ENCODE measurements around the gene ZSCAN12. TPM values are rescaled to one million over a fixed set of nuclear protein-coding genes. Genes with fewer than 3 reads are reported as not detected.

The ZSCAN12 gene
- total and polyA plus RNA-seq, 10 of the 15 experiments (the other 5 are each of a cell fraction or from before 2014, with no cell fraction given) = 1.2 to 12.2 (median 7.4) TPM

- TF ChIP-seq ZSCAN29 (IDR thresholded peaks at IDR 0.05) (no peak), EGR1 (IDR thresholded peaks at IDR 0.05; ENCODE audit: borderline replicate concordance in 1 of 2, low read depth in 2 of 2, low read length in 2 of 2) (peak in 1 of 2 experiments; percentile 28; a peak in 1 of 3 replicates), ELK1 (IDR thresholded peaks at IDR 0.05; ENCODE audit: low read depth, low read length) (peak; percentile 79), POLR2AphosphoS2 (IDR thresholded peaks at IDR 0.05; ENCODE audit: low read depth, low read length) (peak; percentile 78; the same call in 1 of the 2 replicates), TBL1XR1 (IDR thresholded peaks at IDR 0.05; ENCODE audit: low read depth, low read length) (0 out of 2 replicates have a peak, but pooled peaks have one; percentile 15), EP300 (IDR thresholded peaks at IDR 0.05; ENCODE audit: borderline replicate concordance in 1 of 2, control insufficient read depth in 1 of 2, low read depth in 2 of 2, low read length in 2 of 2) (no peak), POLR2A (IDR thresholded peaks at IDR 0.05; ENCODE audit: low read depth, low read length) (peak; percentile 80), POLR2AphosphoS5 (IDR thresholded peaks at IDR 0.05; ENCODE audit: low read length) (peak; percentile 87), ESRRA (IDR thresholded peaks at IDR 0.05; ENCODE audit: low read length) (0 out of 2 replicates have a peak, but pooled peaks have one; percentile 47), SREBF2 (IDR thresholded peaks at IDR 0.05; ENCODE audit: low read length) (no peak), HDGF (IDR thresholded peaks at IDR 0.05) (peak; percentile 77), MTA2 (IDR thresholded peaks at IDR 0.05; ENCODE audit: low read depth) (no peak), MLLT1 (IDR thresholded peaks at IDR 0.05) (peak; percentile 90), NFIC (IDR thresholded peaks at IDR 0.05; ENCODE audit: low read depth, low read length) (peak; percentile 46; the same call in 1 of the 2 replicates), NBN (IDR thresholded peaks at IDR 0.05) (peak; percentile 91), MXI1 (IDR thresholded peaks at IDR 0.05; ENCODE audit: low read depth, low read length) (peak; percentile 29; the same call in 1 of the 2 replicates), TAF1 (IDR thresholded peaks at IDR 0.05; ENCODE audit: borderline replicate concordance, low read depth, low read length) (peak; percentile 82; the same call in 1 of the 2 replicates), CREB1 (IDR thresholded peaks at IDR 0.05; ENCODE audit: low read depth) (peak; percentile 61; the same call in 1 of the 2 replicates), CBX3 (IDR thresholded peaks at IDR 0.05; ENCODE audit: borderline replicate concordance, low read depth) (no peak), MTA3 (IDR thresholded peaks at IDR 0.05; ENCODE audit: borderline replicate concordance, low read length) (0 out of 2 replicates have a peak, but pooled peaks have one; percentile 65), RELB (IDR thresholded peaks at IDR 0.05; ENCODE audit: low read depth) (peak; percentile 80), ATF3 (IDR thresholded peaks at IDR 0.05; ENCODE audit: borderline replicate concordance, extremely low read depth, low read depth, low read length) (no peak), CBFB (IDR thresholded peaks at IDR 0.05; ENCODE audit: low read depth) (peak; percentile 97), IKZF1 (conservative IDR thresholded peaks at IDR 0.05) (peak; percentile 46), BHLHE40 (IDR thresholded peaks at IDR 0.05; ENCODE audit: borderline replicate concordance in 1 of 2, low read depth in 2 of 2, low read length in 1 of 2) (peak; percentile 39 to 51; a peak in 2 of 4 replicates), ZNF622 (IDR thresholded peaks at IDR 0.05) (no peak), IKZF2 (IDR thresholded peaks at IDR 0.05) (peak in 1 of 2 experiments; percentile 41; a peak in 1 of 4 replicates)
Measured at GRCh38 chr6:28349892-28350737, 49.4 kb downstream of the ZSCAN12 start, which contains the start of gene ZKSCAN3 (continued).

Measured in GM12878 (cell line).